HCT116 (cell line): Measurements from ENCODE around the gene ZNF274. TPM values are rescaled to one million over a fixed set of nuclear protein-coding genes. Genes with fewer than 3 reads are reported as not detected.

Experiments used
- ATAC-seq: fragments of 200-7000 bp; cut with Tn5 transposase; 2 replicates; pipeline ENCODE4 v1.9.1; 2020; ENCODE audit warnings: mild to moderate bottlenecking, moderate library complexity
- BruUV-seq: library from RNA; stranded (reverse); fragments of 400-500 nt; replicated peaks from 2 replicates; lab custom pipeline; 2021; lab: Mats Ljungman, UMichigan
- CTCF ChIA-PET: fragments of 300-600 bp; sonication (Branson Sonifier 250); formaldehyde crosslinking; loops from one replicate; lab custom pipeline; 2021; ENCODE audit warnings: antibody characterized with exemption; lab: Charles Lee
- POLR2A ChIA-PET: fragments of 300-600, 350-600 bp; sonication (Branson Sonifier 250); formaldehyde crosslinking; loops from one replicate; lab custom pipeline; 2021; ENCODE audit warnings: antibody characterized with exemption; lab: Charles Lee
- RAD21 ChIA-PET, 2 experiments: fragments of 300-600 bp; sonication (Branson Sonifier 250); formaldehyde crosslinking; loops; one replicate each; lab custom pipeline; 2023; ENCODE audit warnings: low total read pairs in 2 of 2; ENCODE audit not compliant: uncharacterized antibody in 2 of 2, unreplicated experiment in 2 of 2, low non-redundant PET in 1 of 2; lab: Charles Lee
- DNase-seq: peaks from one replicate; pipeline ENCODE4 v3.0.0-alpha.2; 2010; ENCODE audit warnings: low read depth, low spot score
- H2AFZ ChIP-seq: fragments of 200-600 bp; shearing (Covaris generic), sonication (generic); 2 replicates; pipeline ENCODE4 v1.6.1; 2017; ENCODE audit warnings: low read depth, mixed run types, mixed read lengths, antibody characterized with exemption, low read length; ENCODE audit not compliant: poor library complexity, severe bottlenecking
- H3K27ac ChIP-seq: 2 replicates; pipeline ENCODE4 v1.5.1; 2012; ENCODE audit warnings: low read depth, low read length
- H3K27me3 ChIP-seq: fragments of 200-600 bp; sonication (generic); 2 replicates; pipeline ENCODE4 v1.6.1; 2016; ENCODE audit warnings: mixed run types, low read length, mixed read lengths; ENCODE audit not compliant: insufficient read depth
- H3K36me3 ChIP-seq, 2 experiments: fragments of 200-500 bp in 1 of 2; fragments of 200-600 bp in 1 of 2; sonication (Bioruptor generic) in 1 of 2; sonication (generic) in 1 of 2; 2 replicates each; pipeline versions ENCODE4 v1.5.1 to v1.6.1; 2014 to 2016; ENCODE audit warnings: low read length in 2 of 2, inconsistent platforms in 1 of 2, mixed read lengths in 1 of 2, mixed run types in 1 of 2; ENCODE audit not compliant: insufficient read depth in 2 of 2, control insufficient read depth in 1 of 2
- H3K4me1 ChIP-seq, 2 experiments: fragments of 200-600 bp in 1 of 2; sonication (generic) in 1 of 2; 2 replicates each; pipeline versions ENCODE4 v1.5.1 to v1.6.1; 2012 to 2017; ENCODE audit warnings: low read length in 2 of 2, inconsistent platforms in 1 of 2, mild to moderate bottlenecking in 1 of 2, mixed read lengths in 1 of 2, mixed run types in 1 of 2, moderate library complexity in 1 of 2; ENCODE audit not compliant: insufficient read depth in 2 of 2, control insufficient read depth in 1 of 2
- H3K4me2 ChIP-seq: fragments of 200-600 bp; sonication (generic); 2 replicates; pipeline ENCODE4 v1.6.1; 2017; ENCODE audit warnings: mixed run types, low read length, mixed read lengths
- H3K4me3 ChIP-seq, 2 experiments: fragments of 200-600 bp in 1 of 2; sonication (generic) in 1 of 2; replicated peaks in 1 of 2; 2 replicates each; pipeline ENCODE4 v1.5.1; 2011 to 2016; ENCODE audit warnings: low read length in 2 of 2, control low read depth in 1 of 2, low read depth in 1 of 2, mild to moderate bottlenecking in 1 of 2, mixed read lengths in 1 of 2, mixed run types in 1 of 2
- H3K79me2 ChIP-seq: fragments of 200-600 bp; sonication (generic); 2 replicates; pipeline ENCODE4 v1.6.1; 2017; ENCODE audit warnings: mild to moderate bottlenecking, mixed run types, low read length, moderate library complexity, mixed read lengths; ENCODE audit not compliant: insufficient read depth
- H3K9ac ChIP-seq: fragments of 200-600 bp; sonication (generic); 2 replicates; pipeline ENCODE4 v1.6.1; 2016; ENCODE audit warnings: low read length, mixed read lengths
- H3K9me2 ChIP-seq: fragments of 200-600 bp; sonication (generic), shearing (Covaris generic); 2 replicates; pipeline ENCODE4 v1.6.1; 2017; ENCODE audit warnings: mixed run types, mild to moderate bottlenecking, moderate library complexity; ENCODE audit not compliant: insufficient read depth
- H3K9me3 ChIP-seq, 2 experiments: fragments of 200-500 bp in 1 of 2; fragments of 200-600 bp in 1 of 2; sonication (Bioruptor generic) in 1 of 2; sonication (generic) in 1 of 2; 2 replicates each; pipeline ENCODE4 v1.6.1; 2014 to 2017; ENCODE audit warnings: low read length in 2 of 2, mixed read lengths in 2 of 2, inconsistent platforms in 1 of 2, low read depth in 1 of 2, mild to moderate bottlenecking in 1 of 2, mixed run types in 1 of 2, moderate library complexity in 1 of 2; ENCODE audit not compliant: control insufficient read depth in 1 of 2, insufficient read depth in 1 of 2
- H4K20me1 ChIP-seq: fragments of 200-600 bp; sonication (generic), shearing (Covaris generic); 2 replicates; pipeline ENCODE4 v1.6.1; 2017; ENCODE audit warnings: mixed run types, mild to moderate bottlenecking, moderate library complexity; ENCODE audit not compliant: insufficient read depth
- CEBPB ChIP-seq: IDR thresholded peaks from 2 replicates; pipeline ENCODE4 v1.6.1; 2012; ENCODE audit warnings: low read depth
- CTCF ChIP-seq, 3 experiments: fragments of 200-600 bp in 1 of 3; sonication (generic) in 1 of 3; IDR thresholded peaks in 2 of 3; conservative IDR thresholded peaks in 1 of 3; 2 replicates each; pipeline ENCODE4 v1.5.1; 2012 to 2017; ENCODE audit warnings: low read depth in 2 of 3, low read length in 2 of 3, antibody characterized with exemption in 1 of 3, borderline replicate concordance in 1 of 3, control low read depth in 1 of 3, mild to moderate bottlenecking in 1 of 3, mixed read lengths in 1 of 3, mixed run types in 1 of 3, moderate library complexity in 1 of 3; ENCODE audit not compliant: insufficient read depth in 1 of 3
- EGR1 ChIP-seq: IDR thresholded peaks from 2 replicates; pipeline ENCODE4 v1.6.1; 2012; ENCODE audit warnings: low read depth
- FOSL1 ChIP-seq: IDR thresholded peaks from 2 replicates; pipeline ENCODE4 v1.6.1; 2012; ENCODE audit warnings: low read depth
- JUND ChIP-seq: IDR thresholded peaks from 2 replicates; pipeline ENCODE4 v1.6.1; 2012
- POLR2A ChIP-seq: IDR thresholded peaks from 2 replicates; pipeline ENCODE4 v1.7.0; 2011; ENCODE audit warnings: borderline replicate concordance; ENCODE audit not compliant: insufficient read depth, insufficient read length; ENCODE audit errors: extremely low read depth
- RAD21 ChIP-seq: IDR thresholded peaks from 2 replicates; pipeline ENCODE4 v1.6.1; 2012; ENCODE audit warnings: low read depth, mild to moderate bottlenecking
- SRF ChIP-seq: IDR thresholded peaks from 2 replicates; pipeline ENCODE4 v1.6.1; 2012; ENCODE audit warnings: low read depth
- YY1 ChIP-seq: IDR thresholded peaks from 2 replicates; pipeline ENCODE4 v1.6.1; 2011; ENCODE audit warnings: low read length, low read depth, moderate library complexity, mild to moderate bottlenecking; ENCODE audit not compliant: insufficient replicate concordance; ENCODE audit errors: extremely low read depth
- ZBTB33 ChIP-seq: IDR thresholded peaks from 2 replicates; pipeline ENCODE4 v1.6.1; 2011; ENCODE audit warnings: mild to moderate bottlenecking, low read length, moderate library complexity; ENCODE audit not compliant: insufficient replicate concordance; ENCODE audit errors: extremely low read depth
- ZFX ChIP-seq: fragments of 450-650 bp; IDR thresholded peaks from 2 replicates; pipeline ENCODE4 v1.6.1; 2017
- ZNF274 ChIP-seq: fragments of 200-500 bp; sonication (Bioruptor generic); IDR thresholded peaks from 2 replicates; pipeline ENCODE4 v1.6.1; 2014; ENCODE audit warnings: mild to moderate bottlenecking, low read depth, low read length, inconsistent platforms
- intact Hi-C: fragments of 100-400 bp; cut with micrococcal nuclease; formaldehyde crosslinking; loops from 2 replicates; pipeline ENCODE4 v1.10.0; 2022
- total RNA-seq: library from RNA; stranded (reverse); gene quantifications from one replicate; pipeline ENCODE4 v1.2.1, GENCODE V29; 2021; ENCODE audit not compliant: unreplicated experiment

Gene ZNF274
- total RNA-seq, 1 experiment from 2014 or later, result 7.8 TPM

GRCh38 chr19:58154287-58154678 is 28.6 kb upstream of the ZNF274 start:
- Histone ChIP-seq H4K20me1 (no peaks in the 10 kb centered on the region), H3K79me2 (no peaks in the 10 kb centered on the region), H3K4me1 (no peaks in the 10 kb centered on the region), H3K4me2 (no peak overlapping the region), H3K9me3 (peaks cover 6 to 10% of the 10 kb centered on the region in 2 experiments; a peak in 2 of 4 replicates), H3K27me3 (no peaks in the 10 kb centered on the region), H3K36me3 (no peaks in the 10 kb centered on the region), H2AFZ (no peak overlapping the region), H3K9ac (no peak overlapping the region), H3K27ac (no peak overlapping the region), H3K4me3 (no peak overlapping the region), H3K9me2 (no peaks in the 10 kb centered on the region)
- ChIA-PET RAD21 (no interaction called here), CTCF (no interaction called here), POLR2A (no interaction called here)
- intact Hi-C loops, result no loop called here
- BruUV-seq, result no TSS peak
- DNase-seq (no peak), ATAC-seq (no peak)
- TF ChIP-seq SRF (no peak), JUND (no peak), EGR1 (no peak), ZBTB33 (no peak), FOSL1 (no peak), CEBPB (no peak), YY1 (no peak), ZNF274 (no peak), RAD21 (no peak), POLR2A (no peak), ZFX (no peak), CTCF (IDR thresholded peaks at IDR 0.05 in 2 of 3, conservative IDR thresholded peaks at IDR 0.05 in 1 of 3; ENCODE audit: borderline replicate concordance in 1 of 3, insufficient read depth in 1 of 3, low read depth in 2 of 3, low read length in 2 of 3) (no peak)
